PC-3 (cell line): Measurements from ENCODE around the gene SLC15A4. TPM values are rescaled to one million over a fixed set of nuclear protein-coding genes. Genes with fewer than 3 reads are reported as not detected.

Source experiments
- ATAC-seq: fragments of 200-7000 bp; cut with Tn5 transposase; 2 replicates; pipeline ENCODE4 v1.9.1; 2020; ENCODE audit warnings: mild to moderate bottlenecking, moderate library complexity
- BruUV-seq: library from RNA; stranded (reverse); fragments of 400-500 nt; replicated peaks from 2 replicates; lab custom pipeline; 2021; lab: Mats Ljungman, UMichigan
- CTCF ChIA-PET: fragments of 300-600 bp; sonication (Branson Sonifier 250); formaldehyde crosslinking; loops from one replicate; lab custom pipeline; 2022; ENCODE audit warnings: antibody characterized with exemption; lab: Charles Lee
- POLR2A ChIA-PET: fragments of 300-600 bp; sonication (Branson Sonifier 250); formaldehyde crosslinking; loops from one replicate; lab custom pipeline; 2022; ENCODE audit warnings: antibody characterized with exemption; ENCODE audit not compliant: unreplicated experiment; lab: Charles Lee
- DNase-seq: peaks from one replicate; pipeline ENCODE4 v3.0.0-alpha.2; 2015
- H2AFZ ChIP-seq: fragments of 300-600 bp; sonication (generic); 2 replicates; pipeline ENCODE4 v1.6.0; 2016; ENCODE audit warnings: antibody characterized with exemption, low read length
- H3F3A ChIP-seq: fragments of 300-600 bp; sonication (generic); one replicate; pipeline ENCODE4 v1.6.0; 2017; ENCODE audit warnings: antibody characterized with exemption, low read length, control low read depth, mild to moderate bottlenecking; ENCODE audit not compliant: unreplicated experiment
- H3K27ac ChIP-seq: fragments of 300-600 bp; sonication (generic); 2 replicates; pipeline ENCODE4 v1.5.1; 2016; ENCODE audit warnings: mild to moderate bottlenecking, low read length
- H3K27me3 ChIP-seq: fragments of 300-600 bp; sonication (generic); 2 replicates; pipeline ENCODE4 v1.6.1; 2016; ENCODE audit warnings: low read length, mixed read lengths
- H3K36me3 ChIP-seq: fragments of 300-600 bp; sonication (generic); 2 replicates; pipeline ENCODE4 v1.6.1; 2016; ENCODE audit warnings: low read depth, mixed run types, low read length, mixed read lengths
- H3K4me1 ChIP-seq: fragments of 300-600 bp; sonication (generic); 2 replicates; pipeline ENCODE4 v1.5.1; 2016; ENCODE audit warnings: low read length; ENCODE audit not compliant: insufficient read depth
- H3K4me2 ChIP-seq: fragments of 300-600 bp; sonication (generic); 2 replicates; pipeline ENCODE4 v1.6.0; 2016; ENCODE audit warnings: low read length
- H3K4me3 ChIP-seq: fragments of 300-600 bp; sonication (generic); 2 replicates; pipeline ENCODE4 v1.5.1; 2016; ENCODE audit warnings: mild to moderate bottlenecking, low read length, mixed read lengths
- H3K79me2 ChIP-seq: fragments of 300-600 bp; sonication (generic); 2 replicates; pipeline ENCODE4 v1.6.1; 2017; ENCODE audit warnings: low read length, mixed read lengths
- H3K9ac ChIP-seq: fragments of 300-600 bp; sonication (generic); 2 replicates; pipeline ENCODE4 v1.6.0; 2016; ENCODE audit warnings: mild to moderate bottlenecking, low read length
- H3K9me2 ChIP-seq: fragments of 300-600 bp; sonication (generic); replicated peaks from 2 replicates; pipeline ENCODE4 v1.6.1; 2016; ENCODE audit warnings: mixed run types, low read length, mixed read lengths
- H3K9me3 ChIP-seq: fragments of 300-600 bp; sonication (generic); 2 replicates; pipeline ENCODE4 v1.6.1; 2016; ENCODE audit warnings: low read length, mixed read lengths
- H4K20me1 ChIP-seq: fragments of 300-600 bp; sonication (generic); 2 replicates; pipeline ENCODE4 v1.6.1; 2016; ENCODE audit warnings: low read length, mixed read lengths
- CTCF ChIP-seq: fragments of 300-600 bp; sonication (generic); conservative IDR thresholded peaks from 2 replicates; pipeline ENCODE4 v1.5.1; 2017; ENCODE audit warnings: antibody characterized with exemption, low read depth, mild to moderate bottlenecking, low read length
- EZH2 ChIP-seq: fragments of 300-600 bp; sonication (generic); IDR thresholded peaks from one replicate; pipeline ENCODE4 v1.6.1; 2017; ENCODE audit warnings: antibody characterized with exemption, mild to moderate bottlenecking, low read length; ENCODE audit not compliant: unreplicated experiment
- EZH2phosphoT487 ChIP-seq: fragments of 300-600 bp; sonication (generic); IDR thresholded peaks from 2 replicates; pipeline ENCODE4 v1.6.1; 2018; ENCODE audit warnings: mild to moderate bottlenecking, antibody characterized with exemption, low read length, borderline replicate concordance
- intact Hi-C: fragments of 100-400 bp; cut with micrococcal nuclease; formaldehyde crosslinking; loops from 2 replicates; pipeline ENCODE4 v1.9.0; 2023
- total RNA-seq: library from RNA; depleted of rRNA; stranded (reverse); fragments of >200 nt; gene quantifications from 2 replicates; pipeline ENCODE4 v1.2.3, GENCODE V29; 2014

SLC15A4 gene
- total RNA-seq, 1 experiment from 2014 or later, result 20.8 TPM

GRCh38 chr12:128867466-128867865, 43.7 kb upstream of the SLC15A4 start:
- no peak for DNase-seq
- ChIA-PET CTCF (no interaction called here), POLR2A (no interaction called here)
- Histone ChIP-seq H3K4me2 (no peak overlapping the region), H3K79me2 (no peaks in the 10 kb centered on the region), H3K9ac (no peak overlapping the region), H3K27me3 (peaks cover 25% of the 10 kb centered on the region), H3K9me3 (no peaks in the 10 kb centered on the region), H2AFZ (no peak overlapping the region), H4K20me1 (no peaks in the 10 kb centered on the region), H3K4me3 (no peak overlapping the region), H3F3A (no peaks in the 10 kb centered on the region), H3K27ac (no peak overlapping the region), H3K9me2 (no peaks in the 10 kb centered on the region), H3K36me3 (no peaks in the 10 kb centered on the region), H3K4me1 (no peaks in the 10 kb centered on the region)
- intact Hi-C loops, result no loop called here
- TF ChIP-seq EZH2phosphoT487, result no peak
- no peak for TF ChIP-seq EZH2
- no peak for TF ChIP-seq CTCF
- BruUV-seq, result no TSS peak
- ATAC-seq, result no peak

GRCh38 chr12:128864516-128865186, 40.9 kb upstream of the SLC15A4 start:
- no peaks in the 10 kb centered on the region for H3K36me3 ChIP-seq
- no peak overlapping the region for H3K4me3 ChIP-seq
- H3K27ac ChIP-seq, result no peak overlapping the region
- no peak for TF ChIP-seq EZH2
- no peak for TF ChIP-seq CTCF
- no peak for TF ChIP-seq EZH2phosphoT487
- DNase-seq (no peak), ATAC-seq (no peak)
- no peaks in the 10 kb centered on the region for H3K4me1 ChIP-seq
- no peaks in the 10 kb centered on the region for H3K9me3 ChIP-seq
- no peak overlapping the region for H3K4me2 ChIP-seq
- BruUV-seq, result no TSS peak
- intact Hi-C loops, result no loop called here
- no peaks in the 10 kb centered on the region for H3F3A ChIP-seq
- no peak overlapping the region for H2AFZ ChIP-seq
- no peaks in the 10 kb centered on the region for H4K20me1 ChIP-seq
- ChIA-PET CTCF (no interaction called here), POLR2A (no interaction called here)
- no peaks in the 10 kb centered on the region for H3K79me2 ChIP-seq
- peaks cover 48% of the 10 kb centered on the region for H3K27me3 ChIP-seq
- no peak overlapping the region for H3K9ac ChIP-seq
- no peaks in the 10 kb centered on the region for H3K9me2 ChIP-seq

GRCh38 chr12:128863957-128864356, 40.2 kb upstream of the SLC15A4 start:
- ChIA-PET POLR2A (no interaction called here), CTCF (no interaction called here)
- H3K36me3 ChIP-seq, result no peaks in the 10 kb centered on the region
- TF ChIP-seq EZH2 (no peak), CTCF (no peak), EZH2phosphoT487 (no peak)
- no peaks in the 10 kb centered on the region for H3K79me2 ChIP-seq
- BruUV-seq, result no TSS peak
- H3K9me2 ChIP-seq, result no peaks in the 10 kb centered on the region
- no peaks in the 10 kb centered on the region for H3K9me3 ChIP-seq
- intact Hi-C loops, result no loop called here
- peaks cover 51% of the 10 kb centered on the region for H3K27me3 ChIP-seq
- no peak overlapping the region for H3K27ac ChIP-seq
- ATAC-seq, result no peak
- H3F3A ChIP-seq, result no peaks in the 10 kb centered on the region
- no peak overlapping the region for H3K4me2 ChIP-seq
- no peak overlapping the region for H2AFZ ChIP-seq
- no peak overlapping the region for H3K4me3 ChIP-seq
- H3K9ac ChIP-seq, result no peak overlapping the region
- H4K20me1 ChIP-seq, result no peaks in the 10 kb centered on the region
- H3K4me1 ChIP-seq, result no peaks in the 10 kb centered on the region
- no peak for DNase-seq
